MM.1S (cell line): ENCODE measurements around the gene SORL1.

ENCODE experiments used
- DNase-seq: peaks from one replicate; pipeline ENCODE4 v3.0.0-alpha.2; 2015
- H2AFZ ChIP-seq: fragments of 300-600 bp; sonication (generic); 2 replicates; pipeline ENCODE4 v1.6.0; 2016; ENCODE audit warnings: antibody characterized with exemption, low read length
- H3F3A ChIP-seq: fragments of 300-600 bp; sonication (generic); 2 replicates; pipeline ENCODE4 v1.6.1; 2016; ENCODE audit warnings: mild to moderate bottlenecking, antibody characterized with exemption, low read length, moderate library complexity, mixed read lengths; ENCODE audit not compliant: insufficient read depth
- H3K27ac ChIP-seq: fragments of 300-600 bp; sonication (generic); 2 replicates; pipeline ENCODE4 v1.5.1; 2016; ENCODE audit warnings: mild to moderate bottlenecking, low read length
- H3K27me3 ChIP-seq: fragments of 300-600 bp; sonication (generic); replicated peaks from 2 replicates; pipeline ENCODE4 v1.6.0; 2016; ENCODE audit warnings: low read length; ENCODE audit not compliant: insufficient read depth
- H3K36me3 ChIP-seq: fragments of 300-600 bp; sonication (generic); replicated peaks from 2 replicates; pipeline ENCODE4 v1.6.1; 2016; ENCODE audit warnings: mild to moderate bottlenecking, low read length, mixed read lengths; ENCODE audit not compliant: insufficient read depth
- H3K4me1 ChIP-seq: fragments of 300-600 bp; sonication (generic); 2 replicates; pipeline ENCODE4 v1.6.1; 2016; ENCODE audit warnings: low read length, mixed read lengths
- H3K4me2 ChIP-seq: fragments of 300-600 bp; sonication (generic); 2 replicates; pipeline ENCODE4 v1.6.0; 2016; ENCODE audit warnings: low read depth, low read length
- H3K4me3 ChIP-seq: fragments of 300-600 bp; sonication (generic); 2 replicates; pipeline ENCODE4 v1.5.1; 2016; ENCODE audit warnings: low read length, mixed read lengths
- H3K79me2 ChIP-seq: fragments of 300-600 bp; sonication (generic); 2 replicates; pipeline ENCODE4 v1.6.1; 2016; ENCODE audit warnings: mixed run types, low read length, mixed read lengths
- H3K9ac ChIP-seq: fragments of 300-600 bp; sonication (generic); 2 replicates; pipeline ENCODE4 v1.6.1; 2016; ENCODE audit warnings: low read length, mixed read lengths
- H3K9me2 ChIP-seq: fragments of 300-600 bp; sonication (generic); replicated peaks from 2 replicates; pipeline ENCODE4 v1.6.1; 2016; ENCODE audit warnings: mild to moderate bottlenecking, low read length, mixed read lengths; ENCODE audit not compliant: insufficient read depth
- H3K9me3 ChIP-seq: fragments of 300-600 bp; sonication (generic); replicated peaks from 2 replicates; pipeline ENCODE4 v1.6.1; 2016; ENCODE audit warnings: mild to moderate bottlenecking, low read length, mixed read lengths; ENCODE audit not compliant: insufficient read depth
- H4K20me1 ChIP-seq: fragments of 300-600 bp; sonication (generic); 2 replicates; pipeline ENCODE4 v1.6.1; 2016; ENCODE audit warnings: mild to moderate bottlenecking, low read length, moderate library complexity, mixed read lengths; ENCODE audit not compliant: insufficient read depth
- EZH2 ChIP-seq: fragments of 300-600 bp; sonication (generic); optimal IDR thresholded peaks from 2 replicates; pipeline ENCODE3; 2017; ENCODE audit warnings: low read depth, mild to moderate bottlenecking, antibody characterized with exemption, low read length, mixed read lengths
- EZH2phosphoT487 ChIP-seq: fragments of 300-600 bp; sonication (generic); IDR thresholded peaks from 2 replicates; pipeline ENCODE4 v1.6.1; 2018; ENCODE audit warnings: antibody characterized with exemption, low read length
- TF ChIP-seq, protein P1 (sequence below): fragments of 300-600 bp; sonication (generic); IDR thresholded peaks from 2 replicates; pipeline ENCODE4 v1.5.1; 2016; ENCODE audit warnings: antibody characterized with exemption, low read length, mixed read lengths

The SORL1 gene

DNA sequence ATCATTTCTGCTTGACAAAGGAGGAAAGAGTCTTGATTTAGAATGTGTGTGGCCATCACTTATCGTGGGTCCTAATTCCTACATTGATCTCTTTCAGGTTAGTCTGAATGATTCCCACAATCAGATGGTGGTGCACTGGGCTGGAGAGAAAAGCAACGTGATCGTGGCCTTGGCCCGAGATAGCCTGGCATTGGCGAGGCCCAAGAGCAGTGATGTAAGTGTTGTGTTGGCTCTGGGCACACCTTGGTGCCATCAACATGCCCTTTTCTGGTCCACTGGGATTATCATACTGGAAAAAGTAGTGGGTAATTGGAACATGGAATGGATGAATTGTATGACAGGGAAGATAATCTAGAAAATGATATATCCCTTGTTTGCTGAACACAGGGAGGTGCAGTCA, 17.8 kb downstream of the SORL1 start:
- Histone ChIP-seq H3K79me2 (no peaks in the 10 kb centered on the region), H3K36me3 (no peaks in the 10 kb centered on the region), H3K9ac (no peak overlapping the region), H3F3A (no peaks in the 10 kb centered on the region), H3K27me3 (no peaks in the 10 kb centered on the region), H3K27ac (no peak overlapping the region), H3K9me3 (no peaks in the 10 kb centered on the region), H2AFZ (no peak overlapping the region), H3K4me2 (no peak overlapping the region), H4K20me1 (no peaks in the 10 kb centered on the region), H3K4me1 (no peaks in the 10 kb centered on the region), H3K9me2 (no peaks in the 10 kb centered on the region), H3K4me3 (no peak overlapping the region)
- TF ChIP-seq EZH2 (no peak), EZH2phosphoT487 (no peak)
- TF ChIP-seq, protein P1, sequence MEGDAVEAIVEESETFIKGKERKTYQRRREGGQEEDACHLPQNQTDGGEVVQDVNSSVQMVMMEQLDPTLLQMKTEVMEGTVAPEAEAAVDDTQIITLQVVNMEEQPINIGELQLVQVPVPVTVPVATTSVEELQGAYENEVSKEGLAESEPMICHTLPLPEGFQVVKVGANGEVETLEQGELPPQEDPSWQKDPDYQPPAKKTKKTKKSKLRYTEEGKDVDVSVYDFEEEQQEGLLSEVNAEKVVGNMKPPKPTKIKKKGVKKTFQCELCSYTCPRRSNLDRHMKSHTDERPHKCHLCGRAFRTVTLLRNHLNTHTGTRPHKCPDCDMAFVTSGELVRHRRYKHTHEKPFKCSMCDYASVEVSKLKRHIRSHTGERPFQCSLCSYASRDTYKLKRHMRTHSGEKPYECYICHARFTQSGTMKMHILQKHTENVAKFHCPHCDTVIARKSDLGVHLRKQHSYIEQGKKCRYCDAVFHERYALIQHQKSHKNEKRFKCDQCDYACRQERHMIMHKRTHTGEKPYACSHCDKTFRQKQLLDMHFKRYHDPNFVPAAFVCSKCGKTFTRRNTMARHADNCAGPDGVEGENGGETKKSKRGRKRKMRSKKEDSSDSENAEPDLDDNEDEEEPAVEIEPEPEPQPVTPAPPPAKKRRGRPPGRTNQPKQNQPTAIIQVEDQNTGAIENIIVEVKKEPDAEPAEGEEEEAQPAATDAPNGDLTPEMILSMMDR: no peak
- no peak for DNase-seq

DNA sequence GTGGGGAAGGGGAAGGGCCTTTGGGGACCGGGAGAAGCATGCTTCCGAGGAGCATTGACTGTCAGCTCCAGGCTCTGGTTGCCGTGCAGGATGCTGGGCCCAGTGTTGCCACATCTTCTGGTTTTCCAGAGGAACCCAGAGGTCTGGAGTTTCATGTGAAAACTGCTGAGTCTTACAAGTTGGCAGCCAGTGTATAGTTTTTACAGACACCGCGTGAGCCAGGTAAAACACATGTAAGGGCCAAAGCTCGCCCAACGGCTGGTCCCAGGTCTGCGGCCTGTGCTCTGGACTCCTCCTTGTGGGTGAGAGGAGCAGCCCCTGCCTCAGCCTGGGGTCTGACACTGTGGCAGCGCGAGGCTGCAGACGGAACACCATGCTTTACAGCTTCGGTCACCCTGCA, 19.1 kb downstream of the SORL1 start:
- H3K4me1 ChIP-seq: no peaks in the 10 kb centered on the region
- TF ChIP-seq EZH2: no peak
- TF ChIP-seq, protein P1: no peak
- TF ChIP-seq EZH2phosphoT487: no peak
- no peaks in the 10 kb centered on the region for H3K79me2 ChIP-seq
- no peaks in the 10 kb centered on the region for H4K20me1 ChIP-seq
- no peak overlapping the region for H3K9ac ChIP-seq
- H3K4me3 ChIP-seq: no peak overlapping the region
- no peaks in the 10 kb centered on the region for H3K36me3 ChIP-seq
- no peaks in the 10 kb centered on the region for H3K9me3 ChIP-seq
- H3K9me2 ChIP-seq: no peaks in the 10 kb centered on the region
- H3K4me2 ChIP-seq: no peak overlapping the region
- no peak overlapping the region for H3K27ac ChIP-seq
- no peak for DNase-seq
- no peaks in the 10 kb centered on the region for H3F3A ChIP-seq
- no peaks in the 10 kb centered on the region for H3K27me3 ChIP-seq
- H2AFZ ChIP-seq: no peak overlapping the region

DNA sequence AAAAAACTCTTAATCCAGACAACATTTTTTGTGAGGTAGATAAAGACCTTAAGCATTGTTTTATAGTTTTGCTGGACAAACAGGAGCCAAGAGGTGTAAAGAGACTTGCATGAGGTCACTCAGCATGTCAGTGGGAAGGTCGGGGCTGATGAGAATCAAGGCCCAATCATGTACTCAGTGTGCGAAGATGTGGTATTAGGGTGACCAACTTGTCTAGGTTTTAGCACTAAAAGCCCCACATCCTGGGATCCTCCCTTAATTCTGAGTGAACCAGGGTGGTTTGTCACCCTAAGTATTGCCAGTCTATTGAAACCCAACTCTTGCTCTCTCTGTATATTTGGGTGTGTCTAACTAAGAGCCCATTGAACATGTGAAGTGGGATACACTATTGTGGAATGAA, 20.2 kb downstream of the SORL1 start:
- Histone ChIP-seq H2AFZ (no peak overlapping the region), H3K9me2 (no peaks in the 10 kb centered on the region), H4K20me1 (no peaks in the 10 kb centered on the region), H3K9ac (no peak overlapping the region), H3K4me3 (no peak overlapping the region), H3K4me2 (no peak overlapping the region), H3K4me1 (no peaks in the 10 kb centered on the region), H3F3A (no peaks in the 10 kb centered on the region), H3K27ac (no peak overlapping the region), H3K27me3 (no peaks in the 10 kb centered on the region), H3K79me2 (no peaks in the 10 kb centered on the region), H3K36me3 (no peaks in the 10 kb centered on the region), H3K9me3 (no peaks in the 10 kb centered on the region)
- no peak for DNase-seq
- TF ChIP-seq EZH2: no peak
- no peak for TF ChIP-seq EZH2phosphoT487
- TF ChIP-seq, protein P1: no peak
